ENCODE measurements around the gene CHMP6. TPM values are rescaled to one million over a fixed set of nuclear protein-coding genes. Genes with fewer than 3 reads are reported as not detected.
A peak's percentile ranks its signal among the peaks of the same experiment; 100 is the strongest.

The CHMP6 gene
- total RNA-seq, 2 donors from 2014 or later, result 12.9 to 17.5 TPM

DNA sequence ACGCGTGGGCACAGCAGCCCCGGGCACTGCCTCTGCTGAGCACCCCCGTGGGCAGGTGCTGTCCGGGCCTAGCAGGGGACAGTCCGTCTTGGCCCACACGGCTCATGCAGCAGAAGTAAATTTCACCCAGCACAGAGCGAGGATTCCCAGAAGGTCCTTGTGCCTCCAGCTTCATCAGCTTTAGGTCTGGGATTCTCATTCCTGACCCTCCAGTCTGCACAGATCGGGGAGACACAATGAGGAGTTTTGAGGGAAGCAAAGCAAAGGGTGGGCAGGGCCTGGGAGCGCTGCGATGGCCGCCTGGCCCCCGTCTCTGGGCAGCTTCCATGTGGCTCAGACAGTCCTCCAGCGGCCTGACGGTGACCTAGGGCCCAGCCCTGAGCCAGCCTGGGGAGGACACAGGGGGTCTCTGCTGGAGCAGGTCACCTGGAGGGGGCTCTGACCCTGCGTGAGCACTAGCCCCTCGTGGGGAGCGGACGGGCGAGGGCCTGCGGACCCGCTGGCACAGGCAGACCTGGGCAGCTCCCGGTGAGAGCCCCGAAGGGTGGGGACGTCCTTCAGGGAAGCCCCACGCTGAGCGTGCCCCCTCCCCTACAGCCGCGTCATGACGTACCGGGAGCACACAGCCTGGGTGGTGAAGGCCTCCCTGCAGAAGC, 30.7 kb upstream of the CHMP6 start:
- Histone ChIP-seq H3K36me3 (peaks cover 9% of the 10 kb centered on the region), H3K27ac (peak overlapping the region; percentile 92), H3K4me3 (no peak overlapping the region), H3K27me3 (no peaks in the 10 kb centered on the region), H3K4me1 (peaks cover 0 to 39% of the 10 kb centered on the region in 2 donors), H3K9me3 (no peaks in the 10 kb centered on the region)
- no peak for DNase-seq (ENCODE audit: low spot score)
- no peak for TF ChIP-seq CTCF (IDR thresholded peaks at IDR 0.05)

DNA sequence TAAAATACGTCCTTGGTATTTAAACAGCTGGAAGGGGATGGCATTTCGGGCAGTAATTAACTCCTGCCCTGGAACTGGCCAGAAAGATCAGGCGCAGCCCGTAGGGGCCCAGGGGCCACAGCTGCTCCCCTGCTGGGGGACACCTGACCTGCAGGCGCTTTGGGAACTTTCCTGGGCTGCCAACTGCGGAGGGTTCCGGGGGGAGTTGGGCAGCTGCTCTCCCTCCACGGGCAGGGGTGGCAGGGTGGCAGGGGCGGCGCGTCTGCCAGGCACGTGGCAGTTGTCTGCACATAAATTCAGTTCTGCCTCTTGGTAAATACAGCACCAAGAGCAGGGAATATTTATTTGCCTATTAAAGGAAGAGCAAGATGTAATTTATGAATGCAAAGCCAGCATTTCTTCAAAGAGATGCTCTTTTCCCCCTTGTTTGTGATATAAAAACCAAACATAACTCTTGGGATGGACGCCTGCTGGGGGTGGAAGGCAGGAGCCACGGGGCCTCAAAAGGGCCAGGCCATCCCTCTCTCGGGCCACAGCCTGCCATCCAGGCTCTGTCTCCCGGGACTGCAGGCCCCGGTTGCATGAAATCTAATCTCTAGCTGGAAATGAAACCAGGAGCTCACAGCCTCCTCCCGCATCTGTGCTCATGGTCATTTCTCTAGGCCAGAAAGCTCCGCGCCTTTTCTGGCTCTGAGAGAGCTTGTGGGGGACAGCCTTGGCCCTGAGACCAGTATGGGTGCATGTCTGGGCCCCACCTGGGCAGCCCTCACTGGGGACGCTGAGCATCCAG, 29.9 kb upstream of the CHMP6 start:
- H3K27ac ChIP-seq, result peak overlapping the region; percentile 92
- no peak overlapping the region for H3K4me3 ChIP-seq
- no peak for DNase-seq (ENCODE audit: low spot score)
- H3K36me3 ChIP-seq, result peaks cover 9% of the 10 kb centered on the region
- no peaks in the 10 kb centered on the region for H3K27me3 ChIP-seq
- no peaks in the 10 kb centered on the region for H3K9me3 ChIP-seq
- TF ChIP-seq CTCF (IDR thresholded peaks at IDR 0.05), result no peak
- peaks cover 0 to 39% of the 10 kb centered on the region in 2 donors for H3K4me1 ChIP-seq

- H3K9me3 ChIP-seq, result no peaks in the 10 kb centered on the region
- peaks cover 0 to 39% of the 10 kb centered on the region in 2 donors for H3K4me1 ChIP-seq
- H3K27me3 ChIP-seq, result no peaks in the 10 kb centered on the region
- DNase-seq (ENCODE audit: low spot score), result no peak
- no peak for TF ChIP-seq CTCF (IDR thresholded peaks at IDR 0.05)
- peaks cover 9% of the 10 kb centered on the region for H3K36me3 ChIP-seq
- H3K27ac ChIP-seq, result peak overlapping the region in 1 of 2 donors; percentile 92
- H3K4me3 ChIP-seq, result no peak overlapping the region
These were observed 29.0 kb upstream of the CHMP6 start for GRCh38 chr17:80962356-80963329.

GRCh38 chr17:80963812-80964543, 27.7 kb upstream of the CHMP6 start:
- no peaks in the 10 kb centered on the region for H3K9me3 ChIP-seq
- H3K27ac ChIP-seq, result no peak overlapping the region
- no peak overlapping the region for H3K4me3 ChIP-seq
- no peak for DNase-seq (ENCODE audit: low spot score)
- TF ChIP-seq CTCF (IDR thresholded peaks at IDR 0.05), result no peak
- H3K4me1 ChIP-seq, result peaks cover 0 to 39% of the 10 kb centered on the region in 2 donors
- peaks cover 9% of the 10 kb centered on the region for H3K36me3 ChIP-seq
- H3K27me3 ChIP-seq, result no peaks in the 10 kb centered on the region

DNA sequence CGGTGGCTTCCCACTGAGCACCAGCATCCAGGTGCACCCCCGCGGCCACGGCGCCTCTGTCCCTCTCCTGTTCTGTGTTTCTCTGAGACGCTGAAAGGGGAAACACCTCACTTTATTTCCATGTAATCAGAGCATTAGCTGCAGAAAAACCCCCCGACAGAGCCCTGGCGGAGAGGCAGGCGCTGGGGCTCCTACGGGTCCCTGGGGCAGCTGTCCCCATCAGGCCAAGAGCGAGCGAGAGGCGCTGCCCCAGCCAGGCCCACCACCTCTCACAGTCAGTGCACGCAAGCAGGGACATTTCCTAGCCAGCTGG, 27.1 kb upstream of the CHMP6 start:
- DNase-seq (ENCODE audit: low spot score), result no peak
- no peak overlapping the region for H3K27ac ChIP-seq
- H3K36me3 ChIP-seq, result peaks cover 9% of the 10 kb centered on the region
- no peak overlapping the region for H3K4me3 ChIP-seq
- H3K4me1 ChIP-seq, result peaks cover 0 to 37% of the 10 kb centered on the region in 2 donors
- TF ChIP-seq CTCF (IDR thresholded peaks at IDR 0.05), result no peak
- H3K27me3 ChIP-seq, result no peaks in the 10 kb centered on the region
- no peaks in the 10 kb centered on the region for H3K9me3 ChIP-seq

Data from right atrium auricular region (tissue), 2 donors.